ENCODE measurements around the gene CST2. TPM values are rescaled to one million over a fixed set of nuclear protein-coding genes. Genes with fewer than 3 reads are reported as not detected.
"Not testable (repeated sequence)": the region's sequence is repeated elsewhere in the genome, so short reads cannot be mapped to it uniquely, and the experiment has no call there.

CST2 gene
- total RNA-seq, 1 donor = not detected

GRCh38 chr20:23841693-23842092 lies 15.2 kb upstream of the CST2 start:
- TF ChIP-seq CTCF (IDR thresholded peaks at IDR 0.05; ENCODE audit: insufficient read depth, low read depth, low read length) = no peak
- no peak overlapping the region for H3K4me3 ChIP-seq (ENCODE audit: low read depth, low read length)
- DNase-seq (ENCODE audit: low read depth) = no peak

GRCh38 chr20:23835716-23836115 lies 9.2 kb upstream of the CST2 start:
- TF ChIP-seq CTCF (IDR thresholded peaks at IDR 0.05; ENCODE audit: insufficient read depth, low read depth, low read length) = no peak
- no peak overlapping the region for H3K4me3 ChIP-seq (ENCODE audit: low read depth, low read length)
- no peak for DNase-seq (ENCODE audit: low read depth)

- DNase-seq (ENCODE audit: low read depth) = peak; percentile 16
Measured at GRCh38 chr20:23832775-23833513, 6.4 kb upstream of the CST2 start.

GRCh38 chr20:23831961-23832360 lies 5.4 kb upstream of the CST2 start:
- H3K4me3 ChIP-seq (ENCODE audit: low read depth, low read length) = not testable (repeated sequence)
- peak; percentile 38 for DNase-seq (ENCODE audit: low read depth)

More at GRCh38 chr20:23832775-23833513, 6.4 kb upstream of the CST2 start:
- TF ChIP-seq CTCF (IDR thresholded peaks at IDR 0.05; ENCODE audit: insufficient read depth, low read depth, low read length) = no peak
- no peak overlapping the region for H3K4me3 ChIP-seq (ENCODE audit: low read depth, low read length)

- H3K4me3 ChIP-seq (ENCODE audit: low read depth, low read length) = no peak overlapping the region
- TF ChIP-seq CTCF (IDR thresholded peaks at IDR 0.05; ENCODE audit: insufficient read depth, low read depth, low read length) = no peak
- no peak for DNase-seq (ENCODE audit: low read depth)
Measured at GRCh38 chr20:23823621-23824324, 2.8 kb downstream of the CST2 start.

GRCh38 chr20:23823111-23823510 lies 3.4 kb downstream of the CST2 start:
- no peak for DNase-seq (ENCODE audit: low read depth)
- TF ChIP-seq CTCF (IDR thresholded peaks at IDR 0.05; ENCODE audit: insufficient read depth, low read depth, low read length) = no peak
- no peak overlapping the region for H3K4me3 ChIP-seq (ENCODE audit: low read depth, low read length)

GRCh38 chr20:23820493-23820892 lies 6.0 kb downstream of the CST2 start:
- no peak for TF ChIP-seq CTCF (IDR thresholded peaks at IDR 0.05; ENCODE audit: insufficient read depth, low read depth, low read length)
- peak; percentile 64 for DNase-seq (ENCODE audit: low read depth)
- no peak overlapping the region for H3K4me3 ChIP-seq (ENCODE audit: low read depth, low read length)

- DNase-seq (ENCODE audit: low read depth); H3K4me3 ChIP-seq (ENCODE audit: low read depth, low read length): not testable (repeated sequence)
Measured at GRCh38 chr20:23811559-23811958, 15.0 kb downstream of the CST2 start.

- not testable (repeated sequence) for H3K4me3 ChIP-seq (ENCODE audit: low read depth, low read length); DNase-seq (ENCODE audit: low read depth)
Measured at GRCh38 chr20:23810349-23810748, 16.2 kb downstream of the CST2 start.
